ENCODE results near the gene RALGDS. TPM values are rescaled to one million over a fixed set of nuclear protein-coding genes. Genes with fewer than 3 reads are reported as not detected.

Gene RALGDS
- polyA plus RNA-seq, 1 donor, result 50.3 TPM

DNA sequence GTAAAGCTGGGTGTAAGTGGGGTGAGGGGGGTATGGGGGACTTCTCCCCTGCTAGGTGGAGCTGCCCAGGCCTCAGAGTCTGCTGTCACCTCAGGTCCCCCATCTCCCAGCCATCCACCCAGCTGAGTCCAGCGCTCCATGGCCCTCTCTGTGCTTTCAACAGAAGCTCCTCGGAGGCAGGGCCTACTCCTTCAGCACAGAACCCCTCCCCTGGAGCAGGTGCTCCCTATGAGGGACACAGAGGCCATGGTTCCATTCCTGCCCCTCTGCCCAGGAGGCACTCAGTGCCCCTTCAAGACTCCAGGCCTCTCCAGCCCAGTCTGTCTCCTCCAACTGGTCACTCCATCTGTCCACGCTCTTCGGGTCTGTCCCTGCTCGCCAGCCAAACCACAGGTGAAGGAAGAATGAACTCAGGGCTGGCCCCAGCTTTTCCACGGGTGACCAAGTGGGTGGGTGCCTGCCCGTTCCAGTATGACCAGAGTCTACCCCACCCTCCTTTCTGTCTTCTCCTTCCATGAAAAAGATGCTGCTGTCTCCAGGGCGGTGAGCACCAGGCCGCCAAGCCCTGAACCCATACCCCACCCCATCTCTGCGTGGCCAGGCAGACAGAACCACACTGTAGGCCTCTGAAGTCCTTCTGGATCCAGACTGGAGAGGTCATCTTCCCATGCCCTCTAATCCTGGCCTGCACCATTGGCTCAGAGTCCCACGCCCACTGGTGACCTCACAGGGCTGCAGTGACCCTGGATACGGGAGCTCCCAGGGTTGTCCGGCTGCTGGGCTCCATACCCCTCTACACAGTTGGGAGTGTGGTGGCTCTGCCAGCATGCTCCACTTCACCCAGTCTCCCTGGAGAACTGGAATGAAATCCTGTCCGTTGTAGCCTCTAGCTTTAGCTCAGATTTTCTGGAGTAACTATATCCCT, 30.8 kb upstream of the RALGDS start:
- DNase-seq (ENCODE audit: low read depth), result no peak

DNA sequence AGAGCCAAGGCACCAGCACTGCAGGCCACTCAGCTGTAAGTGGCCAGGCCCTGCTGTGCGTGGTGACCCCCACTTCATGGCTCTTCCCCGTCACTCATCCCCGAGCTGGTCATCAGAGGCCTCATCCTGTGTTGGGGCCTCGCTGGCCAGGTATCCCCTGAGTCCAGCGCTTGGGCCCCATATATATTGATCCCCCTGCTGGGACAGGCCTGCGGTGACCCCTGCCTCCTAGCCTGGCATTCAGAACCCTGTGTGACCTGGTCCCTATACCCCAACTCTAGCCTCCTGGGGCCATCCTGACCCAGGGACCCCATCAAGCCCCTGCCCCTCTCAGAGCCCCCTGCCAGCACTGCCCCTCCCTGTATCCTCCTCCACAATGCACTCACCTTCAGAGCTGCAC, 30.0 kb upstream of the RALGDS start:
- DNase-seq (ENCODE audit: low read depth), result no peak

DNA sequence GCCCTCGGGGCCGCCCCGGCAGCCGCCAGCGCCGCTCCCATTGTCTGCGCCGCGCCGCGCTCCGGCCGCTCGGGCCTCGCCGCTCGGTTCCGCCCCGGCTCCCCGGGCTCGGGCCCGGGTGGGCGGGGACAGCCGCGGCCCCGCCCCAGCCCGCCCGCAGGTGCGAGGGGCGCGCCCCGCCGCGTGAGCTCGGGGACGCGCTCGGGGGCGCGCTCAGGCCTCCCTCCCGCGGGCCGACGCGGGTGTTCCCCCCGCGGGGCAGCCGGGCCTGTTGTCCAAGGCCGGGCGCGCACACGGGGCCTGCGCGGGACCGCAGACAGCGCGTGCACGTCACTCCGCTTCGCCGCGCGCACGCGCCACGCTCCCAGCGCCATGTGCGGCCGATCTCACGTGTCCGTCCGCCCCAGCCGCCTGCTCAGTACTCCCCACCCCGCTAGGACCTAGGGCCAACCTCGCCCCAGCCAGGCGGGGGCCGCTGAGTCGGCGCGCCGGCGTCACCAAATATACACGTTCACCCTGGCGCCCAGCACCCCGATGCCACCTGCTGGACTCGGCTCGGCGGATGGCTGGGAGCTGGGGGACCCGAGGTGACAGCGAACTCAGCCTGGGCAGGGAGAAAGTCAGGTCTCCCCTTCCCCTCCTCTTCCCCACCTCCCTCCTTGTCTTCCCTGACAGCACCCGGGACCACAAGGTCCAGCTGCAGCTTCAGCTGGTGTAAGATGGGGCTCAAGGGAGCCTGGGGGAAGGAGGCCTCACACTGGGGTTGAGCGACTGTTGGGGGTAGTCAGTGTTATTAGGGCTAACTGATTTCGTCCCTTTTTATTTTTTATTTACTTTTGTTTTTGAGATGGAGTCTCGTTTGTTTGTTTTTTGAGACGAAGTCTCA, 28.3 kb upstream of the RALGDS start:
- DNase-seq (ENCODE audit: low read depth), result peak; percentile 65

DNA sequence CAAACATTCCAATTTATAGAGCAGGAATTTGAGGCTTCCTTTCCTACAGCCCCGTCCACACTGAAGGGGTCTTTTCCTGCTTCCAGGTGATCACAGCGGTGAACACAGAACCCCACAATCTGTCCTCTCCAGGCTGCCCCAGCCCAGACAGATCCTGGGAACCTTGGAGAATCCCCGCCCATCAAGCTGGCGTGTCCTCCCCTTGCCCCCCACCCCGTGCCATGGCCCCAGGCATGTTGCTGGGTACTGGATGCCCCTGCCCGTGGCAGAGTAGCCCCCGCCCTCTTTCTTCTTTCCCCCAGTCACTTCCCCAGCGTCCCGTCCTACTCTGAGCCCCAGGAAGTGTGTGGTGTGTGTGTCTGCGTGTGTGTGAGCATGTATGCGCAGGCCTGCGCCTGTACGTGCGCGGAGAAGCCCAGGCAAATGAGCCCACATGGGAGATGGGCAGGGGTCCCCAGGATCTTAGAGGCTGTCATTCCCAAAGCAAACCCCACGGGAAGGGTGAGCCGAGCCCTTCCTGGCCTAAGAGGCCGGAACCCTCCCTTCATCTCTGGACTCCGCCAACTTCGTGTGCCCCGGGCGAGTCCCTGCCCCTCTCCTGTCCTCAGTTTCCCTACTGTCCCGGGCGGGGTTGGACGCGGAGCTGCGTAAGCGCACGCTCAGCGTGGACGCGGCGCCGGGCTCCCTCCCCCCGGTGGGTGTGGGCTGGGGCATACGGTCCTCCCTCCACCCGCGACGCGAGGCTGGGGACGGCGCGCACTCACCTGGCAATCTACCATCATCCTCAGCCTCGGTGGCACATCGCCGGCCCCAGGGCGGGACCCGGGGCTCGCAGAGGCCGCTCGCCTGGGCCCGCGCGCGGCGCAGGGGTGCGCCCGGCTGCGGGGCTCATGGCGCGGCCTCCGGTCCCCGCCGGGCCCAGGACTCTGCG, 27.4 kb upstream of the RALGDS start:
- no peak for DNase-seq (ENCODE audit: low read depth)

DNA sequence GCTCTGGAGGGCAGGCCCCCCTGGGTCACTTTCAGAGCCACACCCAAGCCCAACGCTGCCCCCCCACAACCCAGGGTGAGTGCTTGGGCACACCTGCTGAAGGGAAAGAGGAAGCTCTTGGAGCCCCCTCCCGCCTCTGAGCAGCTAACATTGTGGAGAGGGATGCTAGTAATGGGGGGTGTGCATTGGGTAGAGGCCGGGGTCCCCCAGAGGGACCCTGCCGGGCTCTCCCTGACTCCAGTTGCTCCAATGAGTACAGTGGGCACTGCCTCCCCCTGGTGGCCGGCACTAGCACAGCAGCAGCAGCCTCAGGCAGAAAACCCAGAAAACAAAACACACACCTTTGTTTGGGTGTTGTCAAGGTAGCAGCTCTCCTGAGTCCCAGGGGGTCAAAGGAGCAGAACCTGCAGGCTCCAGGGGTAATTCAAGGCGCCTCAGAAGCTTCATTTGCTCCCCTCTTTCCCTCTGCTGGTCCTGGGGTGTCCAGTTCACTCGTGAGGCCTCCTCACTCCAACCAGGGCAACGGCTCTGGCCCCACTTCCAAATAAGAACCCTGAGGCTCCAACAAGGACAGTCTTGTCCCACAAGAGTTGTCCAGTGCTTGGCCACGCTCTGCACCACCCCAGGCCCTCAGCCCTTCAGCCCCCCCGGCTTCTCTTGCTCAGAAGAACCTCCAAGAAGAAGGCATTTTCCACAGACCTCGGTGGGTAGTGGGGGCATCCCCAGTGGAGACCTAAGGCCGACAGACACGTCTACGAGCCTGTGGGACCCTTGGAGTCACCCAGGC, 26.6 kb upstream of the RALGDS start:
- DNase-seq (ENCODE audit: low read depth), result no peak

DNA sequence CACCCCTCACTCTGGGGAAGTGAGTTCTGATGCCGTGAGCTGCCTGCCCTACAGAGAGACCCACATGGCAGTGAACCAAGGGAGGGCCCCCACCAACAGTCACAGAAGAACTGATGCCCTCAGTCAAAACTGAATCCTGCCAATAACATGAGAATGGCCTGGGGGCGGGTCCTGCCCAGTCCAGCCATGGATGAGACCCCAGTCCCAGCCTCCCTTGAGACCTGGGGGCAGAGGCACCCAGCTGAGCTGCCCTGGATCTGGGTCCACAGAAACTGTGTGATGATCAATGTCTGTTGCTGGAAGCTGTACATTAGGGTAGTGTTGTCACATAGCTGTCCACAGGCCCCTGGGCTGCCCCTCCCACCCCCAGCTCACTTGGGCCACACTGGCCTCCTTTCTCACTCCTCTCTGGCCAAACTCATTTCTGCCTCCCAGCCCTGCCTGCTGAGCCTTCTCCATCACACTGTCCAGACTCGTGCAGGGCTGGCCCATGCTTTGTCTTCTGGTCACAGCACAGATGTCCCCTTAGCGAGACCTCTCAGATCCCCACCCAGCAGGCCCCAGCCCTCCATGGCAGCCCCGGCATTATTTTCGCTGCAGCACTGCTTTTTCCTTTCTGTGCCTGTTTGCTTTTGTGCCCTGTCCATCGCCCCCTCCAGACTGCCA, 25.8 kb upstream of the RALGDS start:
- no peak for DNase-seq (ENCODE audit: low read depth)

DNA sequence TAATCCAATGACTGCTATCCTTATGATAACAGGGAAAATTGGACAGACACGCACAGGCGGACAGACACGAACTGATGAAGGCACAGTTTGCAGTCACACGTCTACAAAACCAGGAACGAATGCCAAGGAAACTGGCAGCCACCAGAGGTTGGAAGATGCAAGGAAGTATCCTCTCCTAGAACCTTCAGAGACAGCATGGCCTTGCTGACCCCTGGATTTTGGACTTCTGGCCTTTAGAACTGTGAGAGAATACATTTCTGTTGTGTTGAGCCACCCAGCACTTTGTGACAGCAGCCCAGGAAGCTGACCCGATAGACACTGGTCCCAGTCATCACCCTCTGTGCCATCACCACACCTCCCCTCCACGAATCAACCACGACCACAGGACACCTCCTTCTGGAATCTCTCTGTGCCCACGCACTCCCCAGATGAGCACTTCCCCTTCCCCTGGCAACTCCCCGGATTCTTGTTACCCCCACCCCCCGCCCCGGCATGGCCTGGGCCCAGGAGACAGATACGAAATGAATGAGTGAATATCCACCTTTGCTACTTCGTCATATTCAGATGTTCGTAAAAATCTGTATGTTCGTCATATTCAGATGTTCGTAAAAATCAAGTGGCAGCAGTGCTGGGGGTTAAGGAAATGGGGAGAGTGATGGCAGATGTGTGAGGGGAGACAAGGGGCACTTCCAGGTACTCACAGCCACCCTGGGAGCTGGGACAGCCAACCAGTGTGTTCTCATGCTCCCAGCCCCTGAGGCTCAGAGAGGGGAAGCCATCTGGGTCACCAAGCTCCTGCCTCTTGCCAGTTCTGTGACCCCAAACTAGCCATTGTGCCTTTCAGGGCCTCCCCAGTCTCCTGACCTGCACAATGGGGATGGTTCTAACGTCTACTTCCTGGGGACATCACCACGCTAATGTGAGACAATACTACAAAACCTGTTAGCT, 24.1 kb upstream of the RALGDS start:
- DNase-seq (ENCODE audit: low read depth), result no peak

DNA sequence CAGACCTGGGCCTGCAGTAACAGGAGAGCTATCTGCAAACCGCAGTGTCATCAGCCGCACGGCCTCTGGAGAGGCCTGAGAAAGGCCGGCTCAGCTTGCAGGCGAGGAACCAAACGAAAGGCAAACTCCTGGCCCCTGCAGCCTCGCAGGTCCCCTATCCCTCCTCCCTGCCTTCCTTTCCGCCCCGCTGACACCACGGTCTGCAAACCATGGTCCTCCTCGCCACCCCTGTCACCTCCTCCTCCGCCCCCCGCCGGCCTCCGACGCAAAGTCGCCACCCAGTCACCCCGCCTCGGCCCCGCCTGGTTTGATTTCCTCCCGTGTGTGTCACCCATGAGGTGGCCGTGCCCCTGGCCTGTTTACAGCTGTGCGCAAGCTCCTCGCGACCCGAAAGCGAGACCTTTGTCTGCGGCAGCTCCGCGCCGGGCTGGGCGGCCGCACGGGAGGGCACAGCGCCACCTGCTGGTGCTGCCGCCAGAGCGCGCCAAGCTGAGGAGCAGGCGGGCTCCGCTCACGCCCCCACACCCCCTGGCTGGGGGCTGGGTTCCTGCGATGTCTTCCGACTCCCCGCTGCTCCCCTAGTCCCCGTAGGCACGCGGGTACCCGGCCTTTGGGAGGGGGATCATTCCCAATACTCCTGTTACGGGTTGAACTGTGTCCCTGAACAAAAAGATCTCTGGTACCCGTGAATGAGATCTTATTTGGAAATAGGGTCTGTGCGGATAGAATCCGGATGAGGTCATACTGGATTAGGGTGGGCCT, 23.3 kb upstream of the RALGDS start:
- DNase-seq (ENCODE audit: low read depth), result no peak

DNA sequence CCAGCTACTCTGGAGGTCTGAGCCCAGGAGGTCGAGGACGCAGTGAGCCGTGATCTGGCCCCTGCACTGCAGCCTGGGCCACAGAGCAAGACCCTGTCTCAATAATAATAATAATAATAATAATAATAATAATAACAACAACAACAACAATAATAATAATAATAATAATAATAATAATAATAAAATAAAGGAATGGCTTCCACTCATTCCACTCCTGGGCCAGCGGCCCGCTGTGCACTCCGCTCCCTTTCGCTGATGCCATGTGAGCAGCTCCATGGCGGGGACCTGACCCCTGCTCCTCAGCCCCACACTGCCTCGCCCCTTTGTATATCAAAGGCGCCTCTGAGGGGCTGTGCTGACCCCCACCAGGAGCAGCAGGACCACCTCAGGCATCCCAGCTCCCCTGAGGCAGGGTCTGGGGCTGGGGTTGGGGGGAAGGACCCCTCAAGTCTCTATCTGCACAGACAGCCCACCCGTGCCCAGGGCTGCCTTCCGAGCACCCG, 22.6 kb upstream of the RALGDS start:
- no peak for DNase-seq (ENCODE audit: low read depth)

DNA sequence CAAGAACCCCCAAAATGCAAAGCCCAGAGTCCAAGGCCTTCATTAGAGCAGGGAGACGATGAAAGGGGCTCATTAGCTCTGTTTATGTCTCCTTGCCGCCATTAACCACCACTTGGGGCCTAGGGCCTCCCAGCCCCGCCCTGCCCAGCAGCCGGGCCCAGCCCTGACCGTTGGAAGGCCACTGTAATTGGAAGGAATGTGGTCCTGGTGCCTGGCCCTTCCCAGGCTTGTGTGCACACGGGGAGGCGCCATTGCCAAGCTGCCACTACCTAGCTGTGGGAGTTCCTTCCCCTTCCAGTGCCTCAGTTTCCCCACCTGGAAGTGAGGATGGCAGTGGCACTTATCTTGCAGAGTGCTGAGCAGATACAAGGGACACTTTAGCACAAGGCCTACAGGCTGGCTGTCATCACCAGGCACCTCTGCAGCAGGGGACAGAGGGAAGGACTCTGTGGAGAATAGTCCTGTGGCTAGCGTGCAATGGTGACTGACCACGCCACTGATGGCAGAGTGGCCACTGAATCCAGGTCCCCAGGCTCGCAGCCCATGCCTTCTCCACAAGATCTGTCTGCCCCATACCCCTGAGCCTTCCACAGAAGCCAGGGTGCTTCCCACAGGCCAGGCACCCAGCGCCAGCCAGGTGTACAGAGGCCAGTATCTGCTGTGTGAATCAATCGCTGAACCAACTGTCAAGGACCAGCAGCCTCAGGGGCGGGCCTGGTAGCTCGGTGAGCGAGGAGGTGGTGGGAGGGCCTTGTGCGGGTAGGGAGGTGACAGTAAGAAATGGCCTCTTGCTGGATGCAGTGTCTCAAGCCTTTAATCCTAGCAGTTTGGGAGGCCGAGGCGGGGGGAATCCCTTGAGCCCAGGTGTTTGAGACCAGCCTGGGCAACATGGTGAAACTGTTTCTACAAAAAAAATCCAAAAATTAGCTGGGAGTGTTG, 21.9 kb upstream of the RALGDS start:
- no peak for DNase-seq (ENCODE audit: low read depth)

DNA sequence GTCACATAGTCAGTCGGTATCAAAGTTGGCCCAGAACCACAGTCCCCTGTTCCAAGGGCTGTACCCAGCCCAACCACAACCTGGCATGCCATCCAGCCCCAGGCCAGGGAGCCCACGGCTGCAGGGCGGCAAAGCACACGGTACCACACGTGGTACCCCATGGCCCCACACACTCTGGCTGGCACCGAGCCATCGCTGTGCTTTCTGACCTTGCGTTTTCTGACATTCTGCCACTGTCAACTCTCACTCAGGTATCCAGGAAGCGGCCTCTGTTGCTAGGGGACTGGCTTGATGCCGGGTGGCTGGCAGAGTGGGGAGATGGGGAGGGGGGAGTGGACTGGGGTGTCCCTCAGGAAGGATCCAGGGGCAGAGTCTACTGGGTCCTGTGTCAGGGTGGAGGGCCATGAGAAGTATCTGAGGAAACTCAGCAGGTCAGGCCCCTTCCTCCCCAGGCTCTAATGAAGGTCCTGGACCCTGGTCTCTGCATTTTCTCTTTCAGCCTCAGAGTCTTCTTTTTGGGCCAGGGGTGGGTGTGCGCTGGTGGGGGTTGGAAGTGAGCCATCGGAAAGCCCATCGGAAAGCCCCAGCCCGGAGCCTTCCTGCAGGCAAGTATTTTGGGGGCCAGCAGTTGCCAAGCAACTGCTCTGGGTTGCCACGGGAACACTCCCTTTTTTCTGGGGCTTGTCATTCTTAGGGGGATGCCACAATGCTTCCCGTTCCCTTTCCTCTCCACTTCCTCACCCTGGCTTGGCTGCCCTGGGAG, 21.0 kb upstream of the RALGDS start:
- no peak for DNase-seq (ENCODE audit: low read depth)

DNA sequence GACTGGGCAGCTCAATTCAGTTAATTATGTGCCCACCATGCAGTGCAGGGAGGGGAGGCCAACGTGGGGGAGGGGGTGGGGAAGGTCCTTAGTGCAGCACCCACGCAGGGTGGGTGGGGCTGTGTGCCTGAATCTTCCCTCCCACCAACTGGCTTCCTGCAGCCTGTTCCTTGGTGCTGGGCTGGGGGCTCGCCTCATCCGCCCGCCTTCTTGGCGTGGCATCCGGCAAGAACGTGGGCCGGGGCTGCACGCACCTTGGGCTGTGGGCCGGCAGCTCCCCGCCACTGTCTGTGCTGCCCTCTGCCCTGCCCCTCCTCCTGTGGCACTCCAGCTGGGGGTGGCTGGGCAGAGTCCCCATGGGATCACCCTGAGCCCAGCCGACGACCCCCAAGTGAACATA, 19.6 kb upstream of the RALGDS start:
- no peak for DNase-seq (ENCODE audit: low read depth)

DNA sequence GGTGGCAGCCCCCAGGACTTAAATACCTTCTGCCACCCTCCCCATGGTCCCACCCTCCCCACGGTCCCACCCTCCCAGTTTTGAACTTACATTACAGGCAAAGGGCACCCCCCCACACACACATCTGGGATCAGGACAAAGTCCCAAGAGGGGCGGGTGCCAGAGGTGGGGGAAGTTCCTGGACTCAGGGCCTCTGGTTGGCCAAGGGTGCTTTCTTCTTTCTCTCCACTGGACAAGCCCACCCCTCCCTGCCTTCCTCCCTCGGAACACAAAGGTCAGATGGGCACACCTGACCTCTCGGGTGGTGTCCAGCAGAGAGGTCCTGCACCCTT, 19.1 kb upstream of the RALGDS start:
- no peak for DNase-seq (ENCODE audit: low read depth)

DNA sequence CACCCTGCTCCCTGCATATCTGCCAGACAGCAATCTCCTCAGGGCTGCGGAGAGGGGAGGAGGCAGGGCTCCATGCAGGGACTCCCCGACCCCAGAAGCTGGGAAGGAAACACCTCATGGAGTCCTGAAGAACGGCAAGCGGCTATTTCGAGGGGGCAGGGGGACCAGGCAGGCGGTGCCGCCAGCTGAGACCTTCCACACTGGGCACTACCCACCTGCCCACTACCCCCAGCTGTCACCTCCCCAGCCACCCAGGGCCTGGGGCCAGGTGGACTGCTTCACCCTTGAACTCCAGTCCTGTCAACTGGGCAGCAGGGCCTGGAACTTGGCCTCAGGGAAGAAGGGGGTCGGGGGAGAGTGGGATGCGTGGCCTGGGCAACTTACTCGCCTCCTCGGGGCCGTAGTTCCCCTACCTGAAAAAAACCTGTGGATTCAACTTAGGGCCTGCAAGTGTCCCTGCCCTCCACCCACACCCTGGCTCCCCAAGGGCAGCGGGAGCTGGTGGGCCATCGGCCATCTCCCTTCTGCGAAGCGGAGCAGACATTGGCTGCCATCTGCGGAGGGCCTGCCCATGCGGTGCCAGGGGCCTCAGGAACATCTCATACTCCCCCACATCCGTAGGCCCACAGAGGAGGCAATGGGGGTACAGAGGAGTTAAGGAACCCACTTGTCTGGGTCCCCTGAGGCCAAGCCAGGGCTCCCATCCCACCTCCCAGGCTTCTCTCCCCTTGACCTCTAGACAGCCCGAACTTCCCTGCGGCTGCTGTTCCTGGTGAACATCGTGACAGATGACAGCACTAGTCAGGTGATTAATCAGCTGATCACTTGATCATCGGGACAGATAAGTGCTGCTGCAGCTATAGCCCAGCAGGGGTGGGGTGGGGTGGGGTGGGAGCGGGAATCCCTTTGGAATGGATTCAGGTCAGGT, 18.5 kb upstream of the RALGDS start:
- DNase-seq (ENCODE audit: low read depth), result no peak
